OCI-LY7 (cell line): ENCODE measurements around the gene IFT57.

ENCODE experiments used
- CTCF ChIP-seq: fragments of 200-600 bp; sonication (generic); conservative IDR thresholded peaks from 2 replicates; pipeline ENCODE4 v1.5.1; 2014; ENCODE audit warnings: mild to moderate bottlenecking, antibody characterized with exemption, low read length, moderate library complexity, mixed read lengths
- EZH2phosphoT487 ChIP-seq: fragments of 200-600 bp; sonication (generic); IDR thresholded peaks from 2 replicates; pipeline ENCODE4 v1.6.1; 2018; ENCODE audit warnings: low read depth, borderline replicate concordance, mild to moderate bottlenecking, mixed run types, antibody characterized with exemption, low read length, moderate library complexity, mixed read lengths

- TF ChIP-seq EZH2phosphoT487 (no peak), CTCF (no peak)
Measured at GRCh38 chr3:108185536-108185935, 36.7 kb downstream of the IFT57 start.
